Measurements from ENCODE around the gene DALRD3.

Gene DALRD3

DNA sequence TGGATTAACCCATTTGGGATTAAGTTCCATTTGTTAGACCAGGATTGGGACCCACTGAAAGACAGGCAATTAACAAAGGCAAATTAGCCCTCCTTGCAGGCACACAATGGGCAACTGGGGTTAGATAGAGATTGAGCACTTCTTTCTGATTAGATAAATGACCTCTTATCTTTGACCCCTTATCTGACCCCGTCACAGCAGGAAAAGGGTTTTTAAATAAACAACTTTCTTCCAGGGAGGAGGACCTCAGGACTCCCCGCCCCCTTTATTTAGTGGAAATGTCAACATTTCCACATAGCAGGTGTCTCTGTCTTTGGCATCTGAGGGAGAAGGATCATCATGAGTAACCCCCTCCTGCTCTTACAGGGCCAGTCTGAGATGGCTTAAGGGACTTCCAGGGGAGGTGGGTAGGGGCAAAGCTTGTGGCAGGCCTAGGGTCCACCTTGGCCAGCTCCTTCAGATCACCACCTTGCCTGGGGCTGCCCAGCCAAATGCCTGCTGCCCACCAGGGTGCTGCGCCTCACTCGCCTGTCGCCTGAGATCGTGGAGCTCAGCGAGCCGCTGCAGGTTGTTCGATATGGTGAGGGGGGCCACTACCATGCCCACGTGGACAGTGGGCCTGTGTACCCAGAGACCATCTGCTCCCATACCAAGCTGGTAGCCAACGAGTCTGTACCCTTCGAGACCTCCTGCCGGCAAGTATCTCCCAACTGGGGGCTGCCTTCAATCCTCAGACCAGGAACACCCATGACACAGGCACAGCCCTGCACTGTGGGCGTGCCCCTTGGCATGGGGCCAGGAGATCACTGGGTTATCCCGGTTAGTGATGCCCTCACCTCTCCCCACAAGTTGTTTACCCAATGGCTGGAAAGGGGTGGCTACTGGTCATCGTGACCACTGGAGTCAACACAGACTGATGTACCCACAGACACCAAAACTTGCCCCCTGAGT, 13.8 kb downstream of the DALRD3 start:
- H3K79me2 ChIP-seq (ENCODE audit: low read length), result peaks cover 24% of the 10 kb centered on the region
- peaks cover 15% of the 10 kb centered on the region for H4K20me1 ChIP-seq (ENCODE audit: insufficient read depth, low read length)
- TF ChIP-seq EZH2phosphoT487 (IDR thresholded peaks at IDR 0.05; ENCODE audit: low read depth), result no peak
- TF ChIP-seq, protein P1, sequence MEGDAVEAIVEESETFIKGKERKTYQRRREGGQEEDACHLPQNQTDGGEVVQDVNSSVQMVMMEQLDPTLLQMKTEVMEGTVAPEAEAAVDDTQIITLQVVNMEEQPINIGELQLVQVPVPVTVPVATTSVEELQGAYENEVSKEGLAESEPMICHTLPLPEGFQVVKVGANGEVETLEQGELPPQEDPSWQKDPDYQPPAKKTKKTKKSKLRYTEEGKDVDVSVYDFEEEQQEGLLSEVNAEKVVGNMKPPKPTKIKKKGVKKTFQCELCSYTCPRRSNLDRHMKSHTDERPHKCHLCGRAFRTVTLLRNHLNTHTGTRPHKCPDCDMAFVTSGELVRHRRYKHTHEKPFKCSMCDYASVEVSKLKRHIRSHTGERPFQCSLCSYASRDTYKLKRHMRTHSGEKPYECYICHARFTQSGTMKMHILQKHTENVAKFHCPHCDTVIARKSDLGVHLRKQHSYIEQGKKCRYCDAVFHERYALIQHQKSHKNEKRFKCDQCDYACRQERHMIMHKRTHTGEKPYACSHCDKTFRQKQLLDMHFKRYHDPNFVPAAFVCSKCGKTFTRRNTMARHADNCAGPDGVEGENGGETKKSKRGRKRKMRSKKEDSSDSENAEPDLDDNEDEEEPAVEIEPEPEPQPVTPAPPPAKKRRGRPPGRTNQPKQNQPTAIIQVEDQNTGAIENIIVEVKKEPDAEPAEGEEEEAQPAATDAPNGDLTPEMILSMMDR (IDR thresholded peaks at IDR 0.05; ENCODE audit: low read depth, low read length), result no peak
- no peak overlapping the region for H3K4me2 ChIP-seq (ENCODE audit: low read length)
- no peaks in the 10 kb centered on the region for H3K27me3 ChIP-seq (ENCODE audit: low read depth, low read length)
- peaks cover 3% of the 10 kb centered on the region for H3K36me3 ChIP-seq (replicated peaks; ENCODE audit: low read depth, low read length)
- no peak overlapping the region for H3K27ac ChIP-seq (ENCODE audit: low read length)
- H3K9me3 ChIP-seq (ENCODE audit: insufficient read depth, low read length), result no peaks in the 10 kb centered on the region
- H3K4me1 ChIP-seq (ENCODE audit: low read length), result peaks cover 14% of the 10 kb centered on the region
- no peak overlapping the region for H3K9ac ChIP-seq (ENCODE audit: low read length)
- no peak overlapping the region for H2AFZ ChIP-seq (ENCODE audit: low read depth, low read length)
- H3K4me3 ChIP-seq (ENCODE audit: low read length), result no peak overlapping the region

DNA sequence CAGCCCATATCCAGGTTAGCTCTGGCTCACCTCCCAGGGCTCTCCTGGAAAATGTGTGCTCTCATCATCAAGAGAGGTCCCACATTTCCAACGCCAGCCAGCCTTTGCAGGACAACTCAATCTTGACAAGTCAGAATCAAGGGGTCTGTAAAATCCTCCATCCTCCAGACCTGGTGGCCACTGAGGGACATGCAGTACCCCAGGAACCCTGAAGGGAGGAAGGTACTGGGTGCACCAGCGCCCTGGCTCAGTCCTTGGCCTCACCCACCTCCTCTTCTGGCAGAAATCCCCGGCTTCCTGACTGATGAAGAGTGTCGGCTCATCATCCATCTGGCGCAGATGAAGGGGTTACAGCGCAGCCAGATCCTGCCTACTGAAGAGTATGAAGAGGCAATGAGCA, 17.2 kb downstream of the DALRD3 start:
- Histone ChIP-seq H3K4me2 (ENCODE audit: low read length) (no peak overlapping the region), H3K27me3 (ENCODE audit: low read depth, low read length) (no peaks in the 10 kb centered on the region), H3K4me1 (ENCODE audit: low read length) (peaks cover 2% of the 10 kb centered on the region), H3K4me3 (ENCODE audit: low read length) (no peak overlapping the region), H3K36me3 (replicated peaks; ENCODE audit: low read depth, low read length) (no peaks in the 10 kb centered on the region), H3K9ac (ENCODE audit: low read length) (no peak overlapping the region), H3K9me3 (ENCODE audit: insufficient read depth, low read length) (no peaks in the 10 kb centered on the region), H2AFZ (ENCODE audit: low read depth, low read length) (no peak overlapping the region), H3K79me2 (ENCODE audit: low read length) (no peaks in the 10 kb centered on the region), H4K20me1 (ENCODE audit: insufficient read depth, low read length) (0 out of 2 replicates have a peak, but pooled peaks cover 4% of the 10 kb centered on the region), H3K27ac (ENCODE audit: low read length) (no peak overlapping the region)
- no peak for TF ChIP-seq EZH2phosphoT487 (IDR thresholded peaks at IDR 0.05; ENCODE audit: low read depth)
- TF ChIP-seq, protein P1 (IDR thresholded peaks at IDR 0.05; ENCODE audit: low read depth, low read length), result no peak

- H3K9me3 ChIP-seq (ENCODE audit: insufficient read depth, low read length), result no peaks in the 10 kb centered on the region
- TF ChIP-seq EZH2phosphoT487 (IDR thresholded peaks at IDR 0.05; ENCODE audit: low read depth), result no peak
- TF ChIP-seq, protein P1 (IDR thresholded peaks at IDR 0.05; ENCODE audit: low read depth, low read length), result no peak
- no peak overlapping the region for H2AFZ ChIP-seq (ENCODE audit: low read depth, low read length)
- H3K4me1 ChIP-seq (ENCODE audit: low read length), result no peaks in the 10 kb centered on the region
- no peak overlapping the region for H3K9ac ChIP-seq (ENCODE audit: low read length)
- H3K4me3 ChIP-seq (ENCODE audit: low read length), result no peak overlapping the region
- H3K79me2 ChIP-seq (ENCODE audit: low read length), result no peaks in the 10 kb centered on the region
- peaks cover 6% of the 10 kb centered on the region for H3K36me3 ChIP-seq (replicated peaks; ENCODE audit: low read depth, low read length)
- H3K27ac ChIP-seq (ENCODE audit: low read length), result no peak overlapping the region
- no peak overlapping the region for H3K4me2 ChIP-seq (ENCODE audit: low read length)
- H4K20me1 ChIP-seq (ENCODE audit: insufficient read depth, low read length), result 0 out of 2 replicates have a peak, but pooled peaks cover 4% of the 10 kb centered on the region
- H3K27me3 ChIP-seq (ENCODE audit: low read depth, low read length), result no peaks in the 10 kb centered on the region
These were observed 19.1 kb downstream of the DALRD3 start for GRCh38 chr3:48999085-48999858.

All from OCI-LY3 (cell line).